Measurements from ENCODE around the gene KRTAP10-1.

KRTAP10-1 gene

GRCh38 chr21:44527156-44527982 lies 12.6 kb downstream of the KRTAP10-1 start:
- DNase-seq (ENCODE audit: low spot score): no peak

GRCh38 chr21:44526096-44526997 lies 13.6 kb downstream of the KRTAP10-1 start:
- no peak for DNase-seq (ENCODE audit: low spot score)

GRCh38 chr21:44525391-44526095 lies 14.5 kb downstream of the KRTAP10-1 start:
- no peak for DNase-seq (ENCODE audit: low spot score)

- DNase-seq (ENCODE audit: low spot score): no peak
These were observed 15.3 kb downstream of the KRTAP10-1 start for GRCh38 chr21:44524414-44525371.

GRCh38 chr21:44523567-44524413 lies 16.2 kb downstream of the KRTAP10-1 start:
- no peak for DNase-seq (ENCODE audit: low spot score)

- no peak for DNase-seq (ENCODE audit: low spot score)
These were observed 17.2 kb downstream of the KRTAP10-1 start for GRCh38 chr21:44522753-44523204.

- no peak for DNase-seq (ENCODE audit: low spot score)
These were observed 17.9 kb downstream of the KRTAP10-1 start for GRCh38 chr21:44521928-44522752.

- no peak for DNase-seq (ENCODE audit: low spot score)
These were observed 18.6 kb downstream of the KRTAP10-1 start for GRCh38 chr21:44521301-44521927.

- DNase-seq (ENCODE audit: low spot score): no peak
These were observed 19.4 kb downstream of the KRTAP10-1 start for GRCh38 chr21:44520326-44521300.

GRCh38 chr21:44519346-44520325 lies 20.4 kb downstream of the KRTAP10-1 start:
- DNase-seq (ENCODE audit: low spot score): no peak

GRCh38 chr21:44518686-44519085 lies 21.3 kb downstream of the KRTAP10-1 start:
- DNase-seq (ENCODE audit: low spot score): no peak

GRCh38 chr21:44517175-44517899 lies 22.7 kb downstream of the KRTAP10-1 start:
- no peak for DNase-seq (ENCODE audit: low spot score)

GRCh38 chr21:44516828-44517174 lies 23.2 kb downstream of the KRTAP10-1 start:
- DNase-seq (ENCODE audit: low spot score): no peak

- no peak for DNase-seq (ENCODE audit: low spot score)
These were observed 23.7 kb downstream of the KRTAP10-1 start for GRCh38 chr21:44516342-44516741.

- no peak for DNase-seq (ENCODE audit: low spot score)
These were observed 24.4 kb downstream of the KRTAP10-1 start for GRCh38 chr21:44515359-44516165.
